ENCODE measurements around the gene PJVK. TPM values are rescaled to one million over a fixed set of nuclear protein-coding genes. Genes with fewer than 3 reads are reported as not detected.

The PJVK gene
- total RNA-seq, 1 experiment from 2014 or later: 1.3 TPM

- no peaks in the 10 kb centered on the region; the same call in 1 of the 2 replicates for H3K4me1 ChIP-seq
These were observed 29.3 kb downstream of the PJVK start, which contains the start of gene PLEKHA3 for GRCh38 chr2:178480227-178481181. Gene PLEKHA3, plus strand, starts transcription at chr2:178480457. Its CDS starts 413 bp downstream, at chr2:178480870.

GRCh38 chr2:178482437-178482836 lies 31.3 kb downstream of the PJVK start:
- peaks cover 10% of the 10 kb centered on the region for H3K36me3 ChIP-seq
- H3K9me3 ChIP-seq (replicated peaks): no peaks in the 10 kb centered on the region
- H3K27ac ChIP-seq: no peak overlapping the region
- no peak for DNase-seq
- H3K27me3 ChIP-seq: no peaks in the 10 kb centered on the region
- H3K4me1 ChIP-seq: no peaks in the 10 kb centered on the region
- H3K4me3 ChIP-seq: no peak overlapping the region

More at GRCh38 chr2:178480227-178481181, 29.3 kb downstream of the PJVK start, which contains the start of gene PLEKHA3:
- peak; percentile 98 for DNase-seq
- Histone ChIP-seq H3K9me3 (replicated peaks) (no peaks in the 10 kb centered on the region), H3K27me3 (no peaks in the 10 kb centered on the region), H3K36me3 (peaks cover 3% of the 10 kb centered on the region; the same call in 1 of the 2 replicates), H3K27ac (peak within 1 kb of the TSS; percentile 63), H3K4me3 (peak within 1 kb of the TSS; percentile 82)

DNA sequence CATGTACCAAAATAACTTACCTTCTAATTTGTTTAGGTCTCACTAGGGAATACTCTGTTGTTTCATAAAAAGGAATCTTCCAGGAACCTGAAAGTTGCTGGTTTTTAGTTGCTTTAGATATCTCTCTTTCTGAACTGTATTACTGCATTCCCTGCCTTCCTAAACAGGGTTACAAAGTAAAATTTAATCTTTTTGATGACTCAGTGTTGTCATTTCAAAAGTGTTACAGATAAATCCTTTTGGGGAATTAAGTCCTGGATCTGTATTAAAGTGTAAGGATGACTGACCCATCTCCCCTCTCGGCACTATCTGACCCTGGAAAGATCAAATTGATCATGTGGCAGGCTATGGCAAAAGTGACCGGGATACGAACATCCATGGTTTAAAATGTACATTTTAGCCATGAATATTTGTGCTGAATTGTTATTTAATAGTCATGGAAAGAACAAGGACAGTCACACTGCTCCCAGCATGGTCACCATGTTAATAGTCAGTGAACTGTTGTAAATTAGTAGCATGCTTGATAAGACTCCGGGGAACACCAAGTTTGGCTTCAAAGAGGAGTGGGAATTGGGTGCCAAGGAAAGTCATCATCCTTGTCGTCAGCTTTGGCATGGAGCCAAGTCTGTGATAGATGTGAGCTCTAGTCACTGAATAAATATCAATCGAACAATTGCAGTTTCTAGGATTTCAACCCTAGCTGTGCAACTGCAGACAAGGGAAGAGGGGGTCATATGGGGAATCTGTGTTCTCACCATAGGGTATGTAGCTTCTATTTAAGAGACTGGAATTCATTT lies 33.3 kb downstream of the PJVK start:
- no peaks in the 10 kb centered on the region for H3K4me1 ChIP-seq
- DNase-seq: peak in 1 of 2 experiments; percentile 20
- H3K36me3 ChIP-seq: peaks cover 20% of the 10 kb centered on the region
- no peak overlapping the region for H3K27ac ChIP-seq
- no peaks in the 10 kb centered on the region for H3K9me3 ChIP-seq (replicated peaks)
- no peak overlapping the region for H3K4me3 ChIP-seq
- no peaks in the 10 kb centered on the region for H3K27me3 ChIP-seq

DNA sequence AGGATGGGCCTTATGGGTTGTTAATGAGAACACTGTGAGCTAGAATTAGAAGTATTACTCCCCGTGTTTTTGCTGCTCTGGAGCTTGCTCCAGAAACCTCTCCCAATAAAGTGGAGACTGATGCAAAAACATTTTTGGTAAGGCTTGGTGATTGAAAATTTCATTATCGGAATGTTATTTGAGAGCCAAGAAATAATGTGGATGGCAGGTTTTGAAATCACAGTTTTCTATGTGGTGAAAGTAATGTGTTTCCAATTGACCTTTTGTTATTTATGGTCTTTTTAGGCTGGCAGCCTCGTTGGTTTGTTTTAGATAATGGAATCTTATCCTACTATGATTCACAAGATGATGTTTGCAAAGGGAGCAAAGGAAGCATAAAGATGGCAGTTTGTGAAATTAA lies 34.2 kb downstream of the PJVK start:
- no peak for DNase-seq
- Histone ChIP-seq H3K27me3 (no peaks in the 10 kb centered on the region), H3K4me1 (no peaks in the 10 kb centered on the region), H3K4me3 (no peak overlapping the region), H3K27ac (no peak overlapping the region), H3K9me3 (replicated peaks) (no peaks in the 10 kb centered on the region), H3K36me3 (peaks cover 23% of the 10 kb centered on the region)

DNA sequence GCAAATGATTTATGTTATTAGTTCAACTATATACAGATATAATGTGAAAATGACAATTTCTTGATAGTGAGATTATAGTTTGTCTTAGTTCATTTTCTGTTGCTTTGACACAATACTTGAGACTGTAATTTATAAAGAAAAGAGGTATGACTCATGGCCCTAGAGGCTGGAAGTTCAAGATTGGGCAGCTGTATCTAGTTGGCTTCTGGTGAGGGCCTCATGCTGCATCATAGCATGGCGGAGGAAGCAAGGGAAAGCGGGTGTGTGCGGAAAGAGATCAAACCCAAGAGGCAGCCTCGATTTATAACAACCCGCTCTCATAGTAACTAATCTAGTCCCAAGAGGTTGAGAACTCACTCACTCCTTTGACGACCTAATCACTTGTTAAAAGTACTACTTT lies 40.4 kb downstream of the PJVK start:
- H3K36me3 ChIP-seq: peaks cover 32% of the 10 kb centered on the region; the same call in 1 of the 2 replicates
- H3K9me3 ChIP-seq (replicated peaks): no peaks in the 10 kb centered on the region
- DNase-seq: no peak
- no peaks in the 10 kb centered on the region for H3K4me1 ChIP-seq
- no peaks in the 10 kb centered on the region for H3K27me3 ChIP-seq
- no peak overlapping the region for H3K27ac ChIP-seq
- no peak overlapping the region for H3K4me3 ChIP-seq

DNA sequence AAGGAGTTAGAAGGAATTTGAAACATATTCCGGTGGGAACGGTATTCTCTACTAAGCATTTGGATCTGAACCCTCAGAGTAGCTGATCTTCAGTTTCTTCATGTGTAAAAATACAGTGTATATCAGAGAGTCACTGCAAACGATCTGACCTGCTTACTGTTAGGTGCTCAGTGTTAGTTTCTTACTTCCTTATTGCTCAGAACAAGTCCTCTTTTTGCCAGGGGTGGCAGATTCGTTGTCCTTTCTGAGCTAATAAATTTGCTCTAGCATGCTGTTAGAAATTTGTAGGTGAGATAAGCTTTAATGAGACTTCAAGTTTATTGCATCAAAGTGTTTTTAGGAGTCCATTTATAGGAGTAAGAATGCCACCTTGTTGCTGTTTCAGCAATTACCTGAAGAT lies 44.9 kb downstream of the PJVK start:
- Histone ChIP-seq H3K27ac (no peak overlapping the region), H3K4me1 (no peaks in the 10 kb centered on the region), H3K36me3 (peaks cover 32% of the 10 kb centered on the region), H3K4me3 (no peak overlapping the region), H3K9me3 (replicated peaks) (no peaks in the 10 kb centered on the region), H3K27me3 (no peaks in the 10 kb centered on the region)
- DNase-seq: no peak

DNA sequence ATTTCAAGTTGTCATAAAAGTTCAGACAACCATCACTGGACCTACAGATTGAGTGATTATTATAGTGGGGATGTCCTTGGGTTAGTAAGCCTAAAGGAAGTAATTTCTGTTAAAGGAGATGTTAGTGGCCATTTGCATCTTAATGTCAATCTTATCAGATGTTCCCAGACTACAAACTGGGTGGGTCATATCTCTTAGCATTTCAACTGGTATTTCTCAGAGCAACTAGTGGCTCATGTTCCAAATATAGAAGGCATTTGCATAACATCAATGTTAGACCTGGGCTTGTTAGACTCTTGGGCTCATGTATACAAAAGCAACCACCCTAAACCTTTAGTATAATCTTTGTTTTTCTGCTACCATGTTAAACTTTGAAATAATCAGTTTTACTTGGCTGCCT lies 47.0 kb downstream of the PJVK start:
- H3K27ac ChIP-seq: no peak overlapping the region
- H3K36me3 ChIP-seq: peaks cover 38% of the 10 kb centered on the region
- no peak for DNase-seq
- H3K4me3 ChIP-seq: no peak overlapping the region
- H3K4me1 ChIP-seq: no peaks in the 10 kb centered on the region
- no peaks in the 10 kb centered on the region for H3K9me3 ChIP-seq (replicated peaks)
- no peaks in the 10 kb centered on the region for H3K27me3 ChIP-seq

- no peaks in the 10 kb centered on the region for H3K27me3 ChIP-seq
- H3K4me1 ChIP-seq: no peaks in the 10 kb centered on the region
- H3K4me3 ChIP-seq: no peak overlapping the region
- peaks cover 37% of the 10 kb centered on the region for H3K36me3 ChIP-seq
- no peaks in the 10 kb centered on the region for H3K9me3 ChIP-seq (replicated peaks)
- DNase-seq: no peak
- no peak overlapping the region for H3K27ac ChIP-seq
These were observed 48.5 kb downstream of the PJVK start for GRCh38 chr2:178499640-178500039.

- Histone ChIP-seq H3K27ac (no peak overlapping the region), H3K27me3 (no peaks in the 10 kb centered on the region), H3K4me1 (no peaks in the 10 kb centered on the region), H3K4me3 (no peak overlapping the region), H3K36me3 (peaks cover 45% of the 10 kb centered on the region), H3K9me3 (replicated peaks) (no peaks in the 10 kb centered on the region)
- DNase-seq: no peak
These were observed 51.6 kb downstream of the PJVK start for GRCh38 chr2:178502751-178503150.

- no peaks in the 10 kb centered on the region for H3K4me1 ChIP-seq
- H3K36me3 ChIP-seq: peaks cover 38% of the 10 kb centered on the region
- DNase-seq: no peak
- H3K9me3 ChIP-seq (replicated peaks): no peaks in the 10 kb centered on the region
- H3K27ac ChIP-seq: no peak overlapping the region
- no peaks in the 10 kb centered on the region for H3K27me3 ChIP-seq
- no peak overlapping the region for H3K4me3 ChIP-seq
These were observed 54.9 kb downstream of the PJVK start for GRCh38 chr2:178506101-178506500.

DNA sequence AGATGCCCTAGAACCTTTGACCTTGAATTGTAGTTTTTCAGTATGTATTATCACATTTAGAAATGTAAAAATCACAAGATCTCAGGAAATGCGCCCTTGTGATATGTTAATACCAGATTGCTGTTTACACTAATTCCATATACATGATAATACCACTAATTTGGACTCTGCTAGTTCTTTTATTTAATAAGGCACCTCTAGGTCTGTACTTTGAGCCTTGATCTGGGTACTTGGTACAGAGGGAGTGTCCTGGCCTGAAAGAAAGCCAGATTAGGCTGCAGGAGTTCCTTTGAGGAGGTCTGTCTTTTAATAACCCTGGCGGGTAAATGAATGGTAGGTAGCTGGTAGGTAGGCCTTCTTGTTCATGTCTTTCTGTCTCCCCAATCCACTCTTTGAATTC lies 55.3 kb downstream of the PJVK start:
- H3K36me3 ChIP-seq: peaks cover 34% of the 10 kb centered on the region
- H3K27ac ChIP-seq: no peak overlapping the region
- no peaks in the 10 kb centered on the region for H3K27me3 ChIP-seq
- H3K4me1 ChIP-seq: no peaks in the 10 kb centered on the region
- no peak for DNase-seq
- no peaks in the 10 kb centered on the region for H3K9me3 ChIP-seq (replicated peaks)
- H3K4me3 ChIP-seq: no peak overlapping the region

DNA sequence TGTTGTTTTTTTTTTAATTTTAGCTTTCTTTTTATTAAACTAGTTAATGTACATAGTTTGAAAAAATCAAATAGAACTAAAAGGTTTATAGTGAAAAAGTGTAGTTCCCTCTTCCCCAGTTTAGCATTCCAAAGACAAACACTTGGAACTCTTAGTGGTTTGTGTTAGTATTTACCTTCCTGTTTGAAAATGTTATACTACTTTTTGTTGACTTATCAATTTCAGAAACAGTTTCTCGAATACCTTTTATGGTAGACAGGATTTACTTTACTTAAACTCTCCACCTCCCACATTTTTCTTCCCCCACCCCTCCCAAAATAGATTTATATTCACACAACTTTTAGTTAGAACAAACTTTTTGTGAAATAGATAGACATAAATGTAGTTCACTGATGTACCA lies 55.8 kb downstream of the PJVK start:
- Histone ChIP-seq H3K4me3 (no peak overlapping the region), H3K4me1 (no peaks in the 10 kb centered on the region), H3K27ac (no peak overlapping the region), H3K27me3 (no peaks in the 10 kb centered on the region), H3K9me3 (replicated peaks) (no peaks in the 10 kb centered on the region), H3K36me3 (peaks cover 31% of the 10 kb centered on the region)
- DNase-seq: no peak

DNA sequence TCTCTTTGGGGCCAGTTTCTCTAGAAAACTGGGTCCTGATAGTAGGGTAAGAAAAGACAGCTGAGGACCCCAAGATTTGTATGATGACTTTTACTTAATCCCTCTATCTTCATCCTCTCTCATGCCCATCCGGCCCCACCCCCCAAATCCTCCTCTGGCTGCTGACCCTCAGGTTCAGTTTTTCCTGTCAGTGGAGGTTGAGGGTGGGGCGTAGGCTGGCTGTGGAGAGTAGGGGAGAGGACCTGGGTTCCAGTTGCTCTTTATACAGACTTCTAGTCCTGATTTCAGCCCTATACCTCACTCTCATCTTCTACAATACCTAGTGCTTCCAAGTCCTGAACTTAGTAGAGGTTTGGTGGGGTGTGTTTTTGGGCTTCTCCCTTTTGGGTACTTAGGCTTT lies 57.5 kb downstream of the PJVK start:
- H3K4me3 ChIP-seq: no peak overlapping the region
- H3K27me3 ChIP-seq: no peaks in the 10 kb centered on the region
- H3K36me3 ChIP-seq: peaks cover 19% of the 10 kb centered on the region
- H3K27ac ChIP-seq: no peak overlapping the region
- H3K4me1 ChIP-seq: no peaks in the 10 kb centered on the region
- no peaks in the 10 kb centered on the region for H3K9me3 ChIP-seq (replicated peaks)
- no peak for DNase-seq

DNA sequence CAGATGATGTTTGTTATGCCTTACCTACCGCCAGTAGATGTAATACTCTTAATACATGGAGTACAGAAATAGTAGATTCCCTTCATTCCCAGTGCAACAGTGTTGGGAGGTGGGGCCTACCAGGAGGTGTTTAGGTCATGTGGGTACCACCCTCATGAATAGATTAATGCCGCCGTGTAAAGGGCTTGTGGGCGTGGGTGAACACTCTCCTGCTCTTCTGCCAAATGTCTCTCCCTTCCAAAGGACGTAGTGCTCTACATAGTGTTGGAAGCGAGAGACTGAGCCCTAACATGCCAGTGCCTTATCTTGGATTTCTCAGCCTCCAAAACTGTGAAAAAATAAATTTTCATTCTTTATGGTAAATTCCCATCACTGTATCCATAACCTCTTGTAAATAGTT lies 59.2 kb downstream of the PJVK start:
- Histone ChIP-seq H3K9me3 (replicated peaks) (no peaks in the 10 kb centered on the region), H3K27me3 (no peaks in the 10 kb centered on the region), H3K4me1 (no peaks in the 10 kb centered on the region), H3K27ac (no peak overlapping the region), H3K4me3 (no peak overlapping the region), H3K36me3 (peaks cover 10% of the 10 kb centered on the region)
- DNase-seq: no peak
